Parathyroid adenoma (tissue), 2 donors: ENCODE data around the gene PTPN4.

Experiments used
- H2AFZ ChIP-seq: fragments of 300-600 bp; sonication (generic); one replicate; pipeline ENCODE4 v1.7.0; 2017; ENCODE audit warnings: antibody characterized with exemption, mild to moderate bottlenecking
- H3K27ac ChIP-seq: fragments of 300-600 bp; sonication (generic); one replicate; pipeline ENCODE4 v1.7.0; 2017
- H3K27me3 ChIP-seq: fragments of 300-600 bp; sonication (generic); one replicate; pipeline ENCODE4 v1.7.0; 2017; ENCODE audit warnings: low read length; ENCODE audit not compliant: control insufficient read depth, insufficient read depth
- H3K36me3 ChIP-seq: fragments of 300-600 bp; sonication (generic); one replicate; pipeline ENCODE4 v1.7.0; 2017; ENCODE audit warnings: low read length; ENCODE audit not compliant: control insufficient read depth, insufficient read depth
- H3K4me1 ChIP-seq: fragments of 300-600 bp; sonication (generic); one replicate; pipeline ENCODE4 v1.7.0; 2017; ENCODE audit warnings: control low read depth
- H3K4me2 ChIP-seq: fragments of 300-600 bp; sonication (generic); one replicate; pipeline ENCODE4 v1.7.0; 2017; ENCODE audit warnings: low read length
- H3K4me3 ChIP-seq: fragments of 300-600 bp; sonication (generic); one replicate; pipeline ENCODE4 v1.7.0; 2017; ENCODE audit warnings: low read depth, low read length
- H3K79me2 ChIP-seq: fragments of 300-600 bp; sonication (generic); one replicate; pipeline ENCODE4 v1.7.0; 2017; ENCODE audit warnings: control low read depth
- H3K9ac ChIP-seq: fragments of 300-600 bp; sonication (generic); one replicate; pipeline ENCODE4 v1.7.0; 2017; ENCODE audit warnings: mild to moderate bottlenecking
- H3K9me3 ChIP-seq: fragments of 300-600 bp; sonication (generic); one replicate; pipeline ENCODE4 v1.7.0; 2017; ENCODE audit warnings: low read length; ENCODE audit not compliant: control insufficient read depth
- CTCF ChIP-seq: fragments of 300-600 bp; sonication (generic); IDR thresholded peaks from one replicate; pipeline ENCODE4 v1.7.0; 2017; ENCODE audit warnings: antibody characterized with exemption, mild to moderate bottlenecking
- donor health status: primary hyperparathyroidism.

The PTPN4 gene

GRCh38 chr2:119922699-119923098, 163.0 kb downstream of the PTPN4 start:
- Histone ChIP-seq H3K9ac (no peak overlapping the region), H3K9me3 (no peaks in the 10 kb centered on the region), H3K4me3 (no peak overlapping the region), H2AFZ (no peak overlapping the region), H3K27ac (no peak overlapping the region), H3K4me2 (no peak overlapping the region), H3K79me2 (no peaks in the 10 kb centered on the region), H3K4me1 (no peaks in the 10 kb centered on the region), H3K27me3 (no peaks in the 10 kb centered on the region), H3K36me3 (no peaks in the 10 kb centered on the region)
- no peak for TF ChIP-seq CTCF

GRCh38 chr2:119929537-119929936, 169.8 kb downstream of the PTPN4 start:
- H3K27me3 ChIP-seq: no peaks in the 10 kb centered on the region
- no peaks in the 10 kb centered on the region for H3K36me3 ChIP-seq
- no peak overlapping the region for H2AFZ ChIP-seq
- H3K79me2 ChIP-seq: no peaks in the 10 kb centered on the region
- H3K9me3 ChIP-seq: no peaks in the 10 kb centered on the region
- H3K4me1 ChIP-seq: no peaks in the 10 kb centered on the region
- no peak overlapping the region for H3K9ac ChIP-seq
- H3K4me3 ChIP-seq: no peak overlapping the region
- H3K27ac ChIP-seq: no peak overlapping the region
- TF ChIP-seq CTCF: no peak
- H3K4me2 ChIP-seq: no peak overlapping the region

DNA sequence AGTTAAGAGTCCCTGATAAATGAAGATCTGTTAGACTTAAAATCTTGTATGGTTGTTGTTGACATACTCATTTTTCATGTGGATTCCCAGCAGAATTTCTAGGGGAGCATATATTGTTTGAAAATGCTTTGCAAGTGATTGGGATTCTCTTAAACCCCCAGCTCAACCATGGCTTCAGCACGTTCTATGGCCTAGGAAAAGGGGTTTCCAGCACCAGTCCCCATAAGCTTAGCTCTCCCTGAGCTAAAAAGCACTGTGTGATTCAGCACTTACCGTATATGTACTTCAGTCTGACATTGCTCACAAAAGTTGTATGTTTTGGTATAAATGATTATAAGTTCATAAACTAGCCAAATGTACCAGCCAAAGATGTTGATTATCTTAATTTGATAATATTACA, 173.1 kb downstream of the PTPN4 start:
- no peak for TF ChIP-seq CTCF
- no peaks in the 10 kb centered on the region for H3K9me3 ChIP-seq
- H3K4me1 ChIP-seq: no peaks in the 10 kb centered on the region
- no peaks in the 10 kb centered on the region for H3K79me2 ChIP-seq
- H3K27ac ChIP-seq: no peak overlapping the region
- H3K36me3 ChIP-seq: no peaks in the 10 kb centered on the region
- H3K4me2 ChIP-seq: no peak overlapping the region
- H3K4me3 ChIP-seq: no peak overlapping the region
- no peak overlapping the region for H3K9ac ChIP-seq
- no peak overlapping the region for H2AFZ ChIP-seq
- no peaks in the 10 kb centered on the region for H3K27me3 ChIP-seq

DNA sequence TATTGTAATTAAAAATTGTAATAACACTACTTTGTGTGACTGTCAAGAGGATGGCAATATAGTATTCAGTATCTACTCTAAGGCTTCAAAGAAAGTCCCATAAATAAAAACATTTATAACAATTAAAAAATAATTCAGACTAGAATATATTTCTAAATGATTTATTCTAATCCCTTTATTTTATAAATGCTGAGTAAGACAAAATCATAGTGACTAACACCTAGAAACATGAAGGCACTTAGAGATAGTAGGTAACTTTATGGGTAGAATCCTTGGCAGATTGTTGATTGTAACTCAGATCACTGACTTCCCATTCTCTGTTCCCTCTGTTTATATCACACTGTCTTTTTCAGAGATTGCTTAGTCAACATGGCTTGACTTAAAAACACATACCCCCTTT, 174.6 kb downstream of the PTPN4 start:
- no peak overlapping the region for H2AFZ ChIP-seq
- H3K9ac ChIP-seq: no peak overlapping the region
- H3K4me1 ChIP-seq: no peaks in the 10 kb centered on the region
- no peak for TF ChIP-seq CTCF
- H3K4me3 ChIP-seq: no peak overlapping the region
- H3K4me2 ChIP-seq: no peak overlapping the region
- no peaks in the 10 kb centered on the region for H3K9me3 ChIP-seq
- H3K36me3 ChIP-seq: no peaks in the 10 kb centered on the region
- no peaks in the 10 kb centered on the region for H3K79me2 ChIP-seq
- H3K27me3 ChIP-seq: no peaks in the 10 kb centered on the region
- H3K27ac ChIP-seq: no peak overlapping the region

GRCh38 chr2:119937680-119938079, 178.0 kb downstream of the PTPN4 start:
- no peak overlapping the region for H2AFZ ChIP-seq
- no peaks in the 10 kb centered on the region for H3K9me3 ChIP-seq
- no peaks in the 10 kb centered on the region for H3K4me1 ChIP-seq
- H3K4me2 ChIP-seq: no peak overlapping the region
- H3K27me3 ChIP-seq: no peaks in the 10 kb centered on the region
- no peak overlapping the region for H3K9ac ChIP-seq
- no peak overlapping the region for H3K27ac ChIP-seq
- TF ChIP-seq CTCF: no peak
- H3K4me3 ChIP-seq: no peak overlapping the region
- no peaks in the 10 kb centered on the region for H3K79me2 ChIP-seq
- H3K36me3 ChIP-seq: no peaks in the 10 kb centered on the region
